Measurements from ENCODE around the gene FYN.

FYN gene

GRCh38 chr6:111831408-111831807, 41.8 kb downstream of the FYN start:
- DNase-seq (ENCODE audit: low read depth) = no peak

- no peak for DNase-seq (ENCODE audit: low read depth)
Measured at GRCh38 chr6:111829998-111830397, 43.3 kb downstream of the FYN start.

- no peak for DNase-seq (ENCODE audit: low read depth)
Measured at GRCh38 chr6:111829581-111829980, 43.7 kb downstream of the FYN start.

GRCh38 chr6:111828809-111829208, 44.4 kb downstream of the FYN start:
- no peak for DNase-seq (ENCODE audit: low read depth)

- DNase-seq (ENCODE audit: low read depth) = no peak
Measured at GRCh38 chr6:111825439-111826086, 47.7 kb downstream of the FYN start.

GRCh38 chr6:111824608-111825337, 48.5 kb downstream of the FYN start:
- DNase-seq (ENCODE audit: low read depth) = no peak

- no peak for DNase-seq (ENCODE audit: low read depth)
Measured at GRCh38 chr6:111823831-111824607, 49.2 kb downstream of the FYN start.

- no peak for DNase-seq (ENCODE audit: low read depth)
Measured at GRCh38 chr6:111823012-111823411, 50.2 kb downstream of the FYN start.

GRCh38 chr6:111819458-111819857, 53.8 kb downstream of the FYN start:
- DNase-seq (ENCODE audit: low read depth) = no peak

- no peak for DNase-seq (ENCODE audit: low read depth)
Measured at GRCh38 chr6:111818539-111819226, 54.6 kb downstream of the FYN start.

- DNase-seq (ENCODE audit: low read depth) = no peak
Measured at GRCh38 chr6:111817451-111818120, 55.7 kb downstream of the FYN start.

GRCh38 chr6:111813677-111814310, 59.5 kb downstream of the FYN start:
- DNase-seq (ENCODE audit: low read depth) = no peak

- DNase-seq (ENCODE audit: low read depth) = no peak
Measured at GRCh38 chr6:111813237-111813636, 60.0 kb downstream of the FYN start.

GRCh38 chr6:111812060-111813038, 60.9 kb downstream of the FYN start:
- no peak for DNase-seq (ENCODE audit: low read depth)

GRCh38 chr6:111810294-111811131, 62.7 kb downstream of the FYN start:
- DNase-seq (ENCODE audit: low read depth) = no peak

GRCh38 chr6:111809766-111810165, 63.5 kb downstream of the FYN start:
- DNase-seq (ENCODE audit: low read depth) = no peak

- DNase-seq (ENCODE audit: low read depth) = no peak
Measured at GRCh38 chr6:111809264-111809663, 64.0 kb downstream of the FYN start.

GRCh38 chr6:111808493-111808892, 64.8 kb downstream of the FYN start:
- no peak for DNase-seq (ENCODE audit: low read depth)
